ENCODE results near the gene PLA2G3.
"Not testable (repeated sequence)": the region's sequence is repeated elsewhere in the genome, so short reads cannot be mapped to it uniquely, and the experiment has no call there.

Gene PLA2G3

DNA sequence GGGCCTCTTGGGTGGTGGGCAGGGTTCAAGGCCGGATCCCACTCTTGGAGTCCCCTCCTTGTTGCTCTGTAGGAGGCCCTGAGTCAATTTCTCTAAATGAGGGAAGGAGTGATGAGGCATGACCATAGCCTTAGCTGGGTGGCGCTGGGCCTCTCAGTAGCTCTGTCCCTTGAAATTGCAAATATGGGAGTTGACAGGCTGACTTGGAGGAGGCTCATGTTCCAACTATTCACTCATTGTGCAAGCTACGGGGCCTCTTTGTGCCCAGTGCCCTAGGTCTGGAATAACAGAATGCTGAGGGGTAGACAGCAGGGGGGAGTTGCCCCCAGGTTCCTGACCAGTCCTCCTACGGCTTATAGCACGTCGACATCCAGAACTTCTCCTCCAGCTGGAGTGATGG, 40.9 kb downstream of the PLA2G3 start:
- Histone ChIP-seq H3K27me3 (ENCODE audit: low read length) (no peaks in the 10 kb centered on the region), H3K9ac (ENCODE audit: low read length) (no peak overlapping the region), H3K36me3 (ENCODE audit: low read length) (no peaks in the 10 kb centered on the region), H4K20me1 (ENCODE audit: low read depth, low read length) (no peaks in the 10 kb centered on the region), H3F3A (ENCODE audit: insufficient read depth) (no peaks in the 10 kb centered on the region), H3K9me3 (ENCODE audit: insufficient read depth, low read length) (no peaks in the 10 kb centered on the region), H3K4me3 (ENCODE audit: insufficient read depth, low read length, poor library complexity, severe bottlenecking) (no peak overlapping the region), H3K4me2 (ENCODE audit: low read depth, low read length, poor library complexity, severe bottlenecking) (no peak overlapping the region), H3K27ac (ENCODE audit: low read depth, low read length) (no peak overlapping the region), H3K79me2 (ENCODE audit: insufficient read depth, low read length) (no peaks in the 10 kb centered on the region), H2AFZ (ENCODE audit: low read depth, low read length, severe bottlenecking) (no peak overlapping the region), H3K9me2 (replicated peaks; ENCODE audit: insufficient read depth, low read length) (no peaks in the 10 kb centered on the region)
- TF ChIP-seq, protein P1, sequence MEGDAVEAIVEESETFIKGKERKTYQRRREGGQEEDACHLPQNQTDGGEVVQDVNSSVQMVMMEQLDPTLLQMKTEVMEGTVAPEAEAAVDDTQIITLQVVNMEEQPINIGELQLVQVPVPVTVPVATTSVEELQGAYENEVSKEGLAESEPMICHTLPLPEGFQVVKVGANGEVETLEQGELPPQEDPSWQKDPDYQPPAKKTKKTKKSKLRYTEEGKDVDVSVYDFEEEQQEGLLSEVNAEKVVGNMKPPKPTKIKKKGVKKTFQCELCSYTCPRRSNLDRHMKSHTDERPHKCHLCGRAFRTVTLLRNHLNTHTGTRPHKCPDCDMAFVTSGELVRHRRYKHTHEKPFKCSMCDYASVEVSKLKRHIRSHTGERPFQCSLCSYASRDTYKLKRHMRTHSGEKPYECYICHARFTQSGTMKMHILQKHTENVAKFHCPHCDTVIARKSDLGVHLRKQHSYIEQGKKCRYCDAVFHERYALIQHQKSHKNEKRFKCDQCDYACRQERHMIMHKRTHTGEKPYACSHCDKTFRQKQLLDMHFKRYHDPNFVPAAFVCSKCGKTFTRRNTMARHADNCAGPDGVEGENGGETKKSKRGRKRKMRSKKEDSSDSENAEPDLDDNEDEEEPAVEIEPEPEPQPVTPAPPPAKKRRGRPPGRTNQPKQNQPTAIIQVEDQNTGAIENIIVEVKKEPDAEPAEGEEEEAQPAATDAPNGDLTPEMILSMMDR (IDR thresholded peaks at IDR 0.05; ENCODE audit: insufficient read depth, low read length, poor library complexity, severe bottlenecking) = no peak
- no peak for TF ChIP-seq EZH2phosphoT487 (conservative IDR thresholded peaks at IDR 0.05; ENCODE audit: low read length)

DNA sequence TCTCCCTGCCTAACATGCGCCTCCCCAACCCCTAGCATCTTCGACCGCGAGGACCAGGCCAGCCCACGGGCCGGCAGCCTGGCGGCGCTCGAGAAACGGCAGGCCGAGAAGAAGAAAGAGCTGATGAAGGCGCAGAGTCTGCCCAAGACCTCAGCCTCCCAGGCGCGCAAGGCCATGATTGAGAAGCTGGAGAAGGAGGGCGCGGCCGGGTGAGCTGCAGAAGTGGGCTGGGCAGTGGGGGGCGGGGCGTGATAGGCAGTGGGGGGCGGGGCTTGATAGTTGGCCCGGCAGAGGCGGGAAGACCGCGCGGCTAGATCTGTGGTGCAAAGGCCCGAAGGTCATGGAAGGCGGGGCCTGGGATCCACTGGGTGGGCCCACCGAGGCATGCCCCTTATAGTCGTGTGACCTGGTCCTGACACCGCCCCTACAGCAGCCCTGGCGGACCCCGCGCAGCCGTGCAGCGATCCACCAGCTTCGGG, 41.6 kb downstream of the PLA2G3 start:
- H3K9me2 ChIP-seq (replicated peaks; ENCODE audit: insufficient read depth, low read length) = no peaks in the 10 kb centered on the region
- no peaks in the 10 kb centered on the region for H3K9me3 ChIP-seq (ENCODE audit: insufficient read depth, low read length)
- H3K79me2 ChIP-seq (ENCODE audit: insufficient read depth, low read length) = no peaks in the 10 kb centered on the region
- H3K9ac ChIP-seq (ENCODE audit: low read length) = no peak overlapping the region
- TF ChIP-seq EZH2phosphoT487 (conservative IDR thresholded peaks at IDR 0.05; ENCODE audit: low read length) = no peak
- TF ChIP-seq, protein P1 (IDR thresholded peaks at IDR 0.05; ENCODE audit: insufficient read depth, low read length, poor library complexity, severe bottlenecking) = no peak
- no peaks in the 10 kb centered on the region for H4K20me1 ChIP-seq (ENCODE audit: low read depth, low read length)
- H3K27ac ChIP-seq (ENCODE audit: low read depth, low read length) = no peak overlapping the region
- no peaks in the 10 kb centered on the region for H3K36me3 ChIP-seq (ENCODE audit: low read length)
- no peaks in the 10 kb centered on the region for H3F3A ChIP-seq (ENCODE audit: insufficient read depth)
- H3K27me3 ChIP-seq (ENCODE audit: low read length) = no peaks in the 10 kb centered on the region
- H2AFZ ChIP-seq (ENCODE audit: low read depth, low read length, severe bottlenecking) = no peak overlapping the region
- no peak overlapping the region for H3K4me3 ChIP-seq (ENCODE audit: insufficient read depth, low read length, poor library complexity, severe bottlenecking)
- H3K4me2 ChIP-seq (ENCODE audit: low read depth, low read length, poor library complexity, severe bottlenecking) = no peak overlapping the region

DNA sequence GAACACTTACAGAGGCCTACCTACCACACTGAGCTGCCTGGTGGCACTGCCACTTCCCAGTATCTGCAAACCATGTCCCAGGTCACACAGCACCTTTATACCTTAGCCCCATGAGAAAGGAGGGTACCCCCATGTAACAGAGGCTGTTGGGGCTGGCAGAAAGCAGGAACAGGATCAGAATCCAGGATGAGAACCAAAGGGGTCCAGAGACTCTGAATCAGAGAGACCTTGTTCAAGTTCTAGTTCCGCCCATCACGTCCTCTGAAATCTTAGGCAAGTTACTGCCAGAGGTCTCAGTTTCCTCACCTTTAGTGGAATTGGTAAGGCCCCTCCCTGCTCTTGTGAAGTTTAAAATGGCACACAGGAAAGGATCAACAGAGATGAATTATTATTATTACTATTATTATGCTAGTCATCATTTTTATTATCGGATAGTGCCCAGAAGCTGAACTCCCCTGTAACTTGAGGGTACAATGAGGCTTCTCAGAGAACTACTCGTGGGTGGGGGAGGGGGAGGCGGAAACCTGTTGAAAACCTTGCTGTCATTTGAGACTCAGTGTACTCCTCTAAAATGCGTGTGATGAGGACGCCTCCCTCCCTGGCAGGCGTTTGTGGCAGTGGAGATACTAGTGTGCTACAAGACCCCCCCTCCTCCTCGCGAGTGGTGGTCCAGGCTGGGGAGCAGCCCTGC, 42.2 kb downstream of the PLA2G3 start:
- no peak for TF ChIP-seq EZH2phosphoT487 (conservative IDR thresholded peaks at IDR 0.05; ENCODE audit: low read length)
- TF ChIP-seq, protein P1 (IDR thresholded peaks at IDR 0.05; ENCODE audit: insufficient read depth, low read length, poor library complexity, severe bottlenecking) = no peak
- Histone ChIP-seq H3K27ac (ENCODE audit: low read depth, low read length) (no peak overlapping the region), H3K4me3 (ENCODE audit: insufficient read depth, low read length, poor library complexity, severe bottlenecking) (no peak overlapping the region), H3K9me3 (ENCODE audit: insufficient read depth, low read length) (no peaks in the 10 kb centered on the region), H4K20me1 (ENCODE audit: low read depth, low read length) (no peaks in the 10 kb centered on the region), H3F3A (ENCODE audit: insufficient read depth) (no peaks in the 10 kb centered on the region), H3K9ac (ENCODE audit: low read length) (no peak overlapping the region), H3K79me2 (ENCODE audit: insufficient read depth, low read length) (no peaks in the 10 kb centered on the region), H3K4me2 (ENCODE audit: low read depth, low read length, poor library complexity, severe bottlenecking) (no peak overlapping the region), H3K9me2 (replicated peaks; ENCODE audit: insufficient read depth, low read length) (no peaks in the 10 kb centered on the region), H2AFZ (ENCODE audit: low read depth, low read length, severe bottlenecking) (no peak overlapping the region), H3K36me3 (ENCODE audit: low read length) (no peaks in the 10 kb centered on the region), H3K27me3 (ENCODE audit: low read length) (no peaks in the 10 kb centered on the region)

DNA sequence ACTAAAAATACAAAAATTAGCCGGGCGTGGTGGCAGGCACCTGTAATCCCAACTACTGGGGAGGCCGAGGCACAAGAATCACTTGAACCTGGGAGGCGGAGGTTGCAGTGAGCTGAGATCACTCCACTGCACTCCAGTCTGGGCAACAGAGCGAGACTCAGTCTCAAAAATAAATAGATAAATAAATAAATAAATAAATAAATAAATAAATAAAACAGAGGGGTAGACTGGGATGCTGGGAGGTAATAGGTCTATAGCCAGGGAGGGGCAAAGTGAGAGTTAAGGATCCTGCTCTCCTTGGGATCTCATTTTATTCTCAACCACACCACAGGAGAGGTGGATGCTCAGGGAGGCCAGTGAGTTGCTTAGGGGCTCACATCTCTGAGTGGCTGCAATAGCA, 42.8 kb downstream of the PLA2G3 start:
- not testable (repeated sequence) for H3K4me2 ChIP-seq (ENCODE audit: low read depth, low read length, poor library complexity, severe bottlenecking); H3K36me3 ChIP-seq (ENCODE audit: low read length)

More for the DNA sequence above, 42.8 kb downstream of the PLA2G3 start:
- not testable (repeated sequence) for H3K9ac ChIP-seq (ENCODE audit: low read length); H3K27me3 ChIP-seq (ENCODE audit: low read length); H3K27ac ChIP-seq (ENCODE audit: low read depth, low read length); H2AFZ ChIP-seq (ENCODE audit: low read depth, low read length, severe bottlenecking); H3K4me3 ChIP-seq (ENCODE audit: insufficient read depth, low read length, poor library complexity, severe bottlenecking); H4K20me1 ChIP-seq (ENCODE audit: low read depth, low read length); H3K9me3 ChIP-seq (ENCODE audit: insufficient read depth, low read length); H3K9me2 ChIP-seq (replicated peaks; ENCODE audit: insufficient read depth, low read length); H3F3A ChIP-seq (ENCODE audit: insufficient read depth); H3K79me2 ChIP-seq (ENCODE audit: insufficient read depth, low read length)
